GM23338 (cell line): ENCODE results near the gene ZDHHC9.

Experiments
- EZH2 ChIP-seq: fragments of 200-600 bp; sonication (generic); IDR thresholded peaks from one replicate; pipeline ENCODE4 v1.8.0; 2017; ENCODE audit warnings: antibody characterized with exemption, mild to moderate bottlenecking, low read depth; ENCODE audit not compliant: unreplicated experiment
- EZH2phosphoT487 ChIP-seq: fragments of 200-600 bp; sonication (generic); IDR thresholded peaks from one replicate; pipeline ENCODE4 v1.8.1; 2018; ENCODE audit warnings: antibody characterized with exemption; ENCODE audit not compliant: unreplicated experiment
- JUNB ChIP-seq: IDR thresholded peaks from one replicate; pipeline ENCODE4 v1.6.1; 2016; ENCODE audit warnings: antibody characterized with exemption; ENCODE audit not compliant: unreplicated experiment
- POLR2AphosphoS5 ChIP-seq: IDR thresholded peaks from 2 replicates; pipeline ENCODE4 v1.6.1; 2016; ENCODE audit warnings: antibody characterized with exemption, low read depth
- TF ChIP-seq, protein P1 (sequence below): IDR thresholded peaks from one replicate; pipeline ENCODE4 v1.6.1; 2018; ENCODE audit warnings: antibody characterized with exemption; ENCODE audit not compliant: unreplicated experiment
- TF ChIP-seq, protein P2 (sequence below), 2 experiments: fragments of 200-600 bp in 1 of 2; sonication (generic) in 1 of 2; conservative IDR thresholded peaks; 2 replicates each; pipeline versions ENCODE4 v1.5.1 to v1.6.1; 2016 to 2017; ENCODE audit warnings: antibody characterized with exemption in 2 of 2, low read depth in 2 of 2, mild to moderate bottlenecking in 2 of 2, moderate library complexity in 1 of 2

- TF ChIP-seq JUNB (no peak), EZH2 (no peak), EZH2phosphoT487 (no peak), POLR2AphosphoS5 (no peak)
- TF ChIP-seq, protein P1, sequence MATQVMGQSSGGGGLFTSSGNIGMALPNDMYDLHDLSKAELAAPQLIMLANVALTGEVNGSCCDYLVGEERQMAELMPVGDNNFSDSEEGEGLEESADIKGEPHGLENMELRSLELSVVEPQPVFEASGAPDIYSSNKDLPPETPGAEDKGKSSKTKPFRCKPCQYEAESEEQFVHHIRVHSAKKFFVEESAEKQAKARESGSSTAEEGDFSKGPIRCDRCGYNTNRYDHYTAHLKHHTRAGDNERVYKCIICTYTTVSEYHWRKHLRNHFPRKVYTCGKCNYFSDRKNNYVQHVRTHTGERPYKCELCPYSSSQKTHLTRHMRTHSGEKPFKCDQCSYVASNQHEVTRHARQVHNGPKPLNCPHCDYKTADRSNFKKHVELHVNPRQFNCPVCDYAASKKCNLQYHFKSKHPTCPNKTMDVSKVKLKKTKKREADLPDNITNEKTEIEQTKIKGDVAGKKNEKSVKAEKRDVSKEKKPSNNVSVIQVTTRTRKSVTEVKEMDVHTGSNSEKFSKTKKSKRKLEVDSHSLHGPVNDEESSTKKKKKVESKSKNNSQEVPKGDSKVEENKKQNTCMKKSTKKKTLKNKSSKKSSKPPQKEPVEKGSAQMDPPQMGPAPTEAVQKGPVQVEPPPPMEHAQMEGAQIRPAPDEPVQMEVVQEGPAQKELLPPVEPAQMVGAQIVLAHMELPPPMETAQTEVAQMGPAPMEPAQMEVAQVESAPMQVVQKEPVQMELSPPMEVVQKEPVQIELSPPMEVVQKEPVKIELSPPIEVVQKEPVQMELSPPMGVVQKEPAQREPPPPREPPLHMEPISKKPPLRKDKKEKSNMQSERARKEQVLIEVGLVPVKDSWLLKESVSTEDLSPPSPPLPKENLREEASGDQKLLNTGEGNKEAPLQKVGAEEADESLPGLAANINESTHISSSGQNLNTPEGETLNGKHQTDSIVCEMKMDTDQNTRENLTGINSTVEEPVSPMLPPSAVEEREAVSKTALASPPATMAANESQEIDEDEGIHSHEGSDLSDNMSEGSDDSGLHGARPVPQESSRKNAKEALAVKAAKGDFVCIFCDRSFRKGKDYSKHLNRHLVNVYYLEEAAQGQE, result no peak
- TF ChIP-seq, protein P2, sequence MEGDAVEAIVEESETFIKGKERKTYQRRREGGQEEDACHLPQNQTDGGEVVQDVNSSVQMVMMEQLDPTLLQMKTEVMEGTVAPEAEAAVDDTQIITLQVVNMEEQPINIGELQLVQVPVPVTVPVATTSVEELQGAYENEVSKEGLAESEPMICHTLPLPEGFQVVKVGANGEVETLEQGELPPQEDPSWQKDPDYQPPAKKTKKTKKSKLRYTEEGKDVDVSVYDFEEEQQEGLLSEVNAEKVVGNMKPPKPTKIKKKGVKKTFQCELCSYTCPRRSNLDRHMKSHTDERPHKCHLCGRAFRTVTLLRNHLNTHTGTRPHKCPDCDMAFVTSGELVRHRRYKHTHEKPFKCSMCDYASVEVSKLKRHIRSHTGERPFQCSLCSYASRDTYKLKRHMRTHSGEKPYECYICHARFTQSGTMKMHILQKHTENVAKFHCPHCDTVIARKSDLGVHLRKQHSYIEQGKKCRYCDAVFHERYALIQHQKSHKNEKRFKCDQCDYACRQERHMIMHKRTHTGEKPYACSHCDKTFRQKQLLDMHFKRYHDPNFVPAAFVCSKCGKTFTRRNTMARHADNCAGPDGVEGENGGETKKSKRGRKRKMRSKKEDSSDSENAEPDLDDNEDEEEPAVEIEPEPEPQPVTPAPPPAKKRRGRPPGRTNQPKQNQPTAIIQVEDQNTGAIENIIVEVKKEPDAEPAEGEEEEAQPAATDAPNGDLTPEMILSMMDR (conservative IDR thresholded peaks at IDR 0.05; ENCODE audit: low read depth in 2 of 2), result no peak
These were observed 57.5 kb downstream of the ZDHHC9 start for GRCh38 chrX:129786210-129786651.
